Measurements from ENCODE around the gene UBR4.

UBR4 gene

DNA sequence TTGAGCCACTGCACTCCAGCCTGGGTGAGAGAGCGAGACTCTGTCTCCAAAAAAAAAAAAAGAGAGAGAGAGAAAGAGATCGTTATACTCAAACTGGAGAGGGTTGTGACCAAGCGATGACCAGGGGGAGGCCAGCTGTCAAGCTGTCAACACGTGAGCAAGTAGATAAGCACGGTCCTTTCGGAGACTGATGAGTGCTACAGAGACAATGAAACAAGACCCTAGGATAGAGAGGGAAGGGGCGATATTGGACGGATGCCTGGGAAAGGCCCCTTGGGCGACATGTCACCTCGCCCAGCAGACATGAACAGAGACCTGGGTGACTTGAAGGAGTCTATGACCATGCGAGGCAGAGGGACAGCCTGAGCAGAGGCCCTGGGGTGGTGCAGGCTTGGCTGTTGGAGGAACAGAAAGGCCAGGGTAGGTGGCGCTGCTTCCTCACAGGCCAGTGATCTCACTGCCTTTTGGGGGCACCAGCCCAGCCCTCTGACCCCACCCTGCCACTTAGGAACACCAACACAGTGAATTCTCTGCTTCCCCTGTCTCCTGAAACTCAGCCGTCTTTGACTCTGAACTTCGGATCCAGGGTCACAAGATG lies 152.8 kb downstream of the UBR4 start:
- Mint-ChIP-seq H3K36me3 (ENCODE audit: insufficient read depth) (peaks cover 18% of the 10 kb centered on the region), H3K9me3 (peaks cover 6% of the 10 kb centered on the region), H3K27ac (ENCODE audit: low read depth) (no peak overlapping the region), H3K4me1 (peaks cover 24% of the 10 kb centered on the region), H3K27me3 (peaks cover 66% of the 10 kb centered on the region), H3K4me3 (no peak overlapping the region)
- no peak for DNase-seq (ENCODE audit: low spot score in 2 of 2)
- ATAC-seq (replicated peaks; ENCODE audit: extremely low read depth, poor library complexity, severe bottlenecking) = no peak

DNA sequence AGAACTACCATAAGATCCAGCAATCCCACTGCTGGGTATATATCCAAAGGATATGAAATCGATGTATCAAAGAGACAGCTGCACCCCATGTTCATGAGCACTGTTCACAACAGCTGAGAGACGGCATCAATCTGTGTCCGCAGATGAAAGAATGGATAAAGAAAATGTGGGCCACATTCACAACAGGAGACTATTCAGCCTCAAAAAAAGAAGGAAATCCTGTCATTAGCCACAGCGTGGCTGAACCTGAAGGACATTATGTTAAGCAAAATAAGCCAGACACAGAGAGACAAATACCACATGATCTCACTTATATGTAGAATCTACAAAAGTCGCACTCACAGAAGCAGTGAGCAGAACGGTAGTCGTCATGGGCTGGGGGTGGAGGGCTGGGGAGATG lies 154.4 kb downstream of the UBR4 start:
- Mint-ChIP-seq H3K27ac (ENCODE audit: low read depth) (no peak overlapping the region), H3K36me3 (ENCODE audit: insufficient read depth) (peaks cover 6% of the 10 kb centered on the region), H3K4me3 (no peak overlapping the region), H3K4me1 (peaks cover 13% of the 10 kb centered on the region), H3K9me3 (no peaks in the 10 kb centered on the region), H3K27me3 (peaks cover 74% of the 10 kb centered on the region)
- ATAC-seq (replicated peaks; ENCODE audit: extremely low read depth, poor library complexity, severe bottlenecking) (no peak), DNase-seq (ENCODE audit: low spot score in 2 of 2) (no peak)

DNA sequence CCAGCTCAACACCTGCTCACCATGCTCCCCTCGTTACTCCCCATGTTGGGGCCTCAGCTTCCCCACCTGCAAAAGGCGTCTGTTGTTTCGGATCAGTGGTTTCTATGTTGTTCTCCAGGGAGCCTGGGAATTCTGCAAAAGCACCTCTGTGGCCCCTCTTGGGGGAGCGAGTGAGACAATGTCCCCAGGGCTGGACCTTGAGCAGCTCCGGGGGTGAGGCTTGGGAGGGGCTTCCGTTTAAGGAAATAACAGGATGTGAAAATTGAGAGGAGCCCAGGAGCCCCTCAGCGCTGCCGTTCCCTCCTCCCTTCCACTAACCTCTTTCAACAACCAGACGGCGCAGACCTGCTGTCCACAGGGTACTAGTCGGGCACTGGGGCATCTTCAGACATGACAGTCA lies 155.1 kb downstream of the UBR4 start:
- Mint-ChIP-seq H3K36me3 (ENCODE audit: insufficient read depth) (peaks cover 2% of the 10 kb centered on the region), H3K27ac (ENCODE audit: low read depth) (no peak overlapping the region), H3K4me3 (no peak overlapping the region), H3K9me3 (no peaks in the 10 kb centered on the region), H3K27me3 (peaks cover 77% of the 10 kb centered on the region), H3K4me1 (peaks cover 13% of the 10 kb centered on the region)
- no peak for DNase-seq (ENCODE audit: low spot score in 2 of 2)
- ATAC-seq (replicated peaks; ENCODE audit: extremely low read depth, poor library complexity, severe bottlenecking) = no peak

DNA sequence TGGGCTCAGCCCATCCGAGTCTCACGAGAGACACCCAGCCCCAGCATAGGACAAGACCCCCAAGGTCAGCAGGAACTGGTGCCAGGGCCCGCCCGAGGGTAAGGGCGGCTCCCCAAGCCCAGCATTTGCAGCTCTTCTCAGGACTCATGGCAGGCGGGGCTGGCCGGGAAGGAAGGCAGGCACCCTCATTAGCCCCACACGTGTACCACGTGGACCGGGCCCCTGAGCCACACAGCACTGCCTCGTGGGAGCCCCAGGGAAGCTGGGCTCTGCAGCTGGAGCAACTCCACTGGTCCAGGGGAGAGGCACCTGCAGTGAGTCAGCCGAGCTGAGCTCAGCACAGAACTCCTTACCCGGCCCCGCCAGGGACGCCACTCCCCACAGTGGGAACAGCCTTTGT lies 155.8 kb downstream of the UBR4 start:
- H3K4me3 Mint-ChIP-seq = no peak overlapping the region

DNA sequence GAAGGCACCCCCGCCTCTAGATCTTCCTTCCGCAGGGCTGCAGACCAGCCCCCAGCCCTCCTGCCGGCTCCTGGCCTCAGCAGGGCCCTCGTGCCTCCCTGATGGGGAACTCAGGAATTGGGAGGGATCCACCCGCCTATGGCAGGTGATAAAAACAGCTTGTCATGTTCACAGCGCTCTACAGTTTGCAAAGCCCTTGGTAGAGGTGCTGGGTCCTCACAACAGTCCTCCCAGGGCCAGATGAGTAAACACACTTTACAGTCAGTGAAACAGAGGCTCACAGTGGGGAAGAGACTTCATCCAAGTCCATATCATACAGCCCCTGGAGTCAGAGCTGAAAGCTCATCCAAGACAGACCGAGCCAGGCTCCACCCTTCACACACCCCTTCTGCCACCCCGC lies 156.6 kb downstream of the UBR4 start:
- no peak overlapping the region for H3K27ac Mint-ChIP-seq (ENCODE audit: low read depth)
- peaks cover 71% of the 10 kb centered on the region for H3K27me3 Mint-ChIP-seq
- DNase-seq (ENCODE audit: low spot score in 2 of 2) (no peak), ATAC-seq (replicated peaks; ENCODE audit: extremely low read depth, poor library complexity, severe bottlenecking) (no peak)
- H3K9me3 Mint-ChIP-seq = no peaks in the 10 kb centered on the region
- H3K4me1 Mint-ChIP-seq = peaks cover 9% of the 10 kb centered on the region
- no peak overlapping the region for H3K4me3 Mint-ChIP-seq
- no peaks in the 10 kb centered on the region for H3K36me3 Mint-ChIP-seq (ENCODE audit: insufficient read depth)

More for the DNA sequence above, 155.8 kb downstream of the UBR4 start:
- Mint-ChIP-seq H3K9me3 (no peaks in the 10 kb centered on the region), H3K4me1 (peaks cover 13% of the 10 kb centered on the region), H3K27ac (ENCODE audit: low read depth) (no peak overlapping the region), H3K36me3 (ENCODE audit: insufficient read depth) (no peaks in the 10 kb centered on the region), H3K27me3 (peaks cover 77% of the 10 kb centered on the region)
- DNase-seq (ENCODE audit: low spot score in 2 of 2) (no peak), ATAC-seq (replicated peaks; ENCODE audit: extremely low read depth, poor library complexity, severe bottlenecking) (no peak)

DNA sequence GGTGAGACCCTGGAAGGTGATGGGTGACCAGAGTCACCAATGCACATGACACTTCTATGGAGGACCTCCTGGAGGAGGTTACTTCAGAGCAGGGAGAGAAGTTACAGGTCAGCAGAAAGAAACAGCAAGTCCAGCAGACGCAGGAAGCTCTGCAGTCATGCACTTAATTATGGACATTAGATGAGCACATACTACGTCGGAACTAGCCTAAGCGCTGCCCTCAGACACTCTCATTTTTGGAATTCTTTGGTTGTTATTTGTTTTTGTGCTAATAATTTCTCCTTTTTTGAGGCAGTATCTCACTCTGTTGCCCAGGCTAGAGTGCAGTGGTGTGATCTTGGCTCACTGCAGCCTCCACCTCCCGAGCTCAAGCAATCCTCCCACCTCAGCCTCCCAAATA lies 160.3 kb downstream of the UBR4 start:
- H3K9me3 Mint-ChIP-seq = no peaks in the 10 kb centered on the region
- H3K4me1 Mint-ChIP-seq = peaks cover 18% of the 10 kb centered on the region
- DNase-seq (ENCODE audit: low spot score in 2 of 2) (no peak), ATAC-seq (replicated peaks; ENCODE audit: extremely low read depth, poor library complexity, severe bottlenecking) (no peak)
- H3K27ac Mint-ChIP-seq (ENCODE audit: low read depth) = no peak overlapping the region
- no peak overlapping the region for H3K4me3 Mint-ChIP-seq
- peaks cover 36% of the 10 kb centered on the region for H3K27me3 Mint-ChIP-seq
- H3K36me3 Mint-ChIP-seq (ENCODE audit: insufficient read depth) = peaks cover 2% of the 10 kb centered on the region

DNA sequence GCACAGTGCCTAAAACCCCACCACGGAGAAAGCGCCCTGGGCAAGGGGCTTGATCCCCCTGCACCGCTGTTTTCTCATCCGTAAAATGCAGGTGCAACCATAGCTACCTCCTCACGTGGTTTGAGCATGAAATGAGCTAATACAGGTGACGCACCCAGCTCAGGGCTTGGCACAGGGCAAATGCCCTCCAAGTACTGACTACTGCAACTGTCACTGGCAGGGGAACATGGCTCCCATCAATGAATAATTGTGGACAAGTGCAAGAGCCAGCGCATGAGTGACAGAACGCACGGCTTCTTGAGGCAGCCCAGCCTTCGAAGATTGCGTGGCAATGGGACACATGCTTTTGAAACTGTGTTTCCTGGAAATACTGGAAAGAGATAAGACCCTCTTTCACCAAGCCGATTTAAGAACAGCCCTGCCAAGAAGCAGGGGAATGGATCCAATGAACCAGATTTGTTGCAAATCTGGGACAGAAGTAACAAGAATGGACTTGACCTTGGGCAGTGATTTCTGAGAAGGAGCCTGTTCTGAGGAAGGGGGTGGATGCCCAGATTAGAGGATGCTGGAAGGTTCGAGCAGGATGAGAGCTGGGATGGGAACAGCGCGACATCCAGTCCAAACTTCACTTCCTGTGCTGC lies 160.8 kb downstream of the UBR4 start:
- Mint-ChIP-seq H3K27ac (ENCODE audit: low read depth) (no peak overlapping the region), H3K4me3 (no peak overlapping the region), H3K4me1 (peaks cover 18% of the 10 kb centered on the region), H3K9me3 (no peaks in the 10 kb centered on the region), H3K36me3 (ENCODE audit: insufficient read depth) (peaks cover 2% of the 10 kb centered on the region), H3K27me3 (peaks cover 35% of the 10 kb centered on the region)
- no peak for ATAC-seq (replicated peaks; ENCODE audit: extremely low read depth, poor library complexity, severe bottlenecking)
- no peak for DNase-seq (ENCODE audit: low spot score in 2 of 2)

DNA sequence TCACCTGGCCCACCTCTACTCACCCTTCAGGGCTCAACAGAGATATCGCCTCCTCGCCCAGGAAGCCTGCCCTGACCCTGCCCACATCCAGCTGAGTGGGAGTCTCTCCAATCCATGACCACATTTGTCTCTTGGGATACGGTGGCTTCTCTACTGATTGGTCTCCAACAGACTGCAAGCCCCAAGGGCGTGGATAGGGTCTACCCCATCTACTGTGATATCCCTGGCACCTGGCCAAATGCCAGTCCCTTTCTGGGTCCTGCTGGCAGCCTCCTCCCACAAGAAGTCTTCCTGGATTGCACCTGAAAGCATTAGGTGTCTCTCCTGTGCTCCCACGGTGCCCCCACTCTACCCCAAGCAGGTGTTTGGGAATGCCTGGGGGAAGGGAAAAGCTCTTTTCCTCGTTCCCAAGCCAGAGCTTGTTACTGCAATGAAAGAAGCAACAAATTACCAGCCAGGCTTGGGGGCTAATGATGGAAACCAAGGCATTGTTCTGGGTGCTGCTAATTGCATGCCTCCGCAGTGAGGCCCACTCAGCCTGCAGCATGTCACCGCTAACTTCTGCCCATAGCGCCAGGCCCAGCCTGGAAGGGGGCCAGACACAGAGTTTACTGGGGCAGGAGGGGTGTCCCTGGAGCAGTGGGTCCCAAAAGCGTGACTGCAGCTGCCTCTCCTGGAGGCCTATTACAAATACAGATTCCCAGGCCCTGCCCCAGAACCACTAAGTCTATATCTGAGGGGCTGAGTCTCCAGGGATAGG lies 162.9 kb downstream of the UBR4 start:
- Mint-ChIP-seq H3K27ac (ENCODE audit: low read depth) (no peak overlapping the region), H3K27me3 (peaks cover 29% of the 10 kb centered on the region), H3K9me3 (no peaks in the 10 kb centered on the region), H3K36me3 (ENCODE audit: insufficient read depth) (peaks cover 4% of the 10 kb centered on the region), H3K4me3 (no peak overlapping the region), H3K4me1 (peaks cover 18% of the 10 kb centered on the region)
- ATAC-seq (replicated peaks; ENCODE audit: extremely low read depth, poor library complexity, severe bottlenecking) = no peak
- no peak for DNase-seq (ENCODE audit: low spot score in 2 of 2)

DNA sequence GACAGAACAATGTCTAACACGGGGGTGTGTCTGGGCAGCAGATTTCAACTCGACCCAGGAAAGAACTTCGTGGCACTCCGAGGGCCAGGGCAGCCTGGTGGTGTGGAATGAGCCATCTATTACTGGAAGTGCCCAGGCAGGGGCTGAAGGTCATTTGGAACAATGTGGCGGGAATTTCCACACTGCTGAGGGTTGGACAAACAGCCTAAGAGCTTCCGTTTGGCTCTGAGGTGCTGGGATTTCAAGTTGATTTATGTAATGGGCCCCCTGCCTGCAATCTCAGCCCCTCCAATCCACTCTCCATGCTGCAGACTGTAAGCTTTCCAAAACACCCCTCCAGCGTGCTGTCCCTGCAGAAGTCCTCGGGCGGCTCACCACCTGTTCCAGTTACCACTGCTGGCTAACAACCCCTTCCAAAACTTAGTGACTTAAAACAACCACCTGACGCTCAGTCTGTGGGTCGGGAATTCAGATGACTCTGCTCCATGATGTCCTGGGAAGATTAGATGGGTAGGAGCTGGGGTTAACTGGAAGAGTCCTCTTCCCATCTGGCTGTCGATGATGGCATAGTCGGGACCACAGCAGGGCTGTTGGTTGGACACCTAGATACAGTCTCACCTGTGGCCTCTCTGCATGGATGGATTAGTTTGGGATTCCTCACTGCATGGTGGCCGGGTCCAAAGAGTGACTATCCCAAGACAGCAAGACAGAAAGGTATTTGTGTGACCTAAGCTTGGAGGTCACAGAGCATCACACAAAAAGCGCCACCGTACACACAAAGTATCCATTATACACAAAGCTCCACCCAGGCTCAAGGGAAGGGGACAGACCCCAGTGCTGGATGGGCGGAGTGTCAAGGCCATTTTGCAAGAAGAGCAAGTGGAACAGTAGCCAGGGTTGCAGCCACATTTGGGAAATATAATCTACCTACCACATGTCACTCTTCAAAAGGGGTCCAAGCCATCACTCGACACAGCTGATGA lies 163.9 kb downstream of the UBR4 start:
- peak overlapping the region; percentile 70 for H3K4me3 Mint-ChIP-seq
- no peaks in the 10 kb centered on the region for H3K9me3 Mint-ChIP-seq
- ATAC-seq (replicated peaks; ENCODE audit: extremely low read depth, poor library complexity, severe bottlenecking) (no peak), DNase-seq (ENCODE audit: low spot score in 2 of 2) (no peak)
- H3K27ac Mint-ChIP-seq (ENCODE audit: low read depth) = peak overlapping the region; percentile 46
- H3K36me3 Mint-ChIP-seq (ENCODE audit: insufficient read depth) = peaks cover 5% of the 10 kb centered on the region
- H3K4me1 Mint-ChIP-seq = peaks cover 18% of the 10 kb centered on the region
- peaks cover 36% of the 10 kb centered on the region for H3K27me3 Mint-ChIP-seq

DNA sequence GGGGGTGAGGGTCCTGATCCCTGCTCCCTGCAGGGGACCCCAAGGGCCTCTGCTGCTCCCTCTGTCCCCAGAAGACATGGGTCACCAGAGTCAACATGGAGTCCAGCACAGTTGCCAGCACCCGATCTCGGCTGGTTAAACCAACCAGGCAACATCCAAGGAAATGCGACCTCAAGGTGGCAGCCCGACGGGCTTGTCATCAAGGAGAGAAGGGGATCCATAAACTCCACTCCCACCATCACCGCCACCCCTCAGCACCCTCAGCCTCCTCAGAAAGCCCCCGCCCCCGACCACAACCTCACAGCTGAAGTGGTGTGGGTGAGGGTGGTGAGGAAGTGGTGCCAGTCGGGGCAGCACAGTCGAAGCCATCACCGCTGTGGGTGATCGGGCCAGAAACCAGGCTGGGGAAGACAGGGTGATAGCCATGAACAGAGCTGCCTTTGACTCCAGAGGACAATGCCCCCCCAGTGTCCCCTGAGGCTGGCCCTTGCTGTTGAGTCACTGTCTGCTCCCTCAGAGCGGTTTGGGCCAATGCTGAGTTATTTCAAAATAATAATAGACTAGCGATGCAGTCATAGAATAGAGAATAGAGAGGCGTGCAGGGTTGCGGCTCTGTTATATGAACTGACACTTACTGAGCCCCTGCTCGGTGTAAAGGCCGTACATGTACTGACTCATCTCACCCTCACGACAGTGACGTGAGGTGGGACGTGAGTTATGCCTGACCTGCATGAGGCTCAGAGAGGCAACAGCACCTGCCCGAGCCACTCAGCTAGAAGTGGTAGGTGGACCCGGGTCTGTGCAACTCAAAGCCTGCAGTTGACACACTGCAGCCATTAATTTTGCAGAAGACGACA lies 164.9 kb downstream of the UBR4 start:
- peak; percentile 82 for ATAC-seq (replicated peaks; ENCODE audit: extremely low read depth, poor library complexity, severe bottlenecking)
- peaks cover 7% of the 10 kb centered on the region for H3K36me3 Mint-ChIP-seq (ENCODE audit: insufficient read depth)
- H3K9me3 Mint-ChIP-seq = no peaks in the 10 kb centered on the region
- peaks cover 18% of the 10 kb centered on the region for H3K4me1 Mint-ChIP-seq
- peak overlapping the region; percentile 46 for H3K27ac Mint-ChIP-seq (ENCODE audit: low read depth)
- peak in 1 of 2 donors; percentile 34 for DNase-seq (ENCODE audit: low spot score in 2 of 2)
- peaks cover 39% of the 10 kb centered on the region for H3K27me3 Mint-ChIP-seq
- H3K4me3 Mint-ChIP-seq = peak overlapping the region; percentile 70

DNA sequence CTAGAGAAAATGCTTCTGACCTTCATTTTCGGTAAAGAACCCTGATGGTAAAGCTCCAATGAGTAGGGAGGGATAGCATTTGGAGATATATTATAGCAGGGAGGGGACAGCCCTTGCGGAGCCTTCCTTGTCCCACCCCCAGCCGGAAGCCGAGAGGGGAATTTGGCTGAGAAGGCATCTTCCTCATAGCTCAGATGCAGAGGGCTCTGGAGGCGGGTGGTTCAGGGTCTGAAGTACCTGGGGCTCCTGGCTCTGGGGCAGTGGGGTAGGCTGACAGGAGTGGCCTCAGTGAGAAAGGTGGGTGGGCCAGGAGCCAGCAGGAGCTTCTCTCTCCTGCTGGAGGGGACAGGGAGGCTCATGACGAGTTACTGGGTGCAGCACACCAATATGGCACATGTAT lies 165.6 kb downstream of the UBR4 start:
- H3K36me3 Mint-ChIP-seq (ENCODE audit: insufficient read depth) = peaks cover 7% of the 10 kb centered on the region
- no peak overlapping the region for H3K27ac Mint-ChIP-seq (ENCODE audit: low read depth)
- H3K4me1 Mint-ChIP-seq = peaks cover 18% of the 10 kb centered on the region

More for the DNA sequence above, 165.6 kb downstream of the UBR4 start:
- ATAC-seq (replicated peaks; ENCODE audit: extremely low read depth, poor library complexity, severe bottlenecking) (no peak), DNase-seq (ENCODE audit: low spot score in 2 of 2) (no peak)
- H3K9me3 Mint-ChIP-seq = no peaks in the 10 kb centered on the region
- H3K4me3 Mint-ChIP-seq = no peak overlapping the region
- peaks cover 46% of the 10 kb centered on the region for H3K27me3 Mint-ChIP-seq
